Neuronal stem cell (in vitro differentiated cells): ENCODE measurements around the gene MGLL.

Experiments
- DNase-seq: peaks from one replicate; pipeline ENCODE4 v3.0.0-alpha.2; 2013; ENCODE audit warnings: low spot score
- H2AFZ ChIP-seq: one replicate; pipeline ENCODE4 v1.6.1; 2013; ENCODE audit warnings: mild to moderate bottlenecking, low read length, inconsistent platforms
- H2AK5ac ChIP-seq: 2 replicates; pipeline ENCODE4 v1.6.1; 2013; ENCODE audit warnings: low read depth, mild to moderate bottlenecking, inconsistent platforms, low read length, moderate library complexity, mixed read lengths
- H2BK120ac ChIP-seq: 2 replicates; pipeline ENCODE4 v1.6.1; 2013; ENCODE audit warnings: low read depth, mild to moderate bottlenecking, inconsistent platforms, low read length, moderate library complexity, mixed read lengths
- H2BK12ac ChIP-seq: one replicate; pipeline ENCODE4 v1.6.1; 2013; ENCODE audit warnings: low read length, inconsistent platforms
- H2BK15ac ChIP-seq: 2 replicates; pipeline ENCODE4 v1.6.1; 2013; ENCODE audit warnings: mild to moderate bottlenecking, low read length, inconsistent platforms, mixed read lengths
- H2BK5ac ChIP-seq: one replicate; pipeline ENCODE4 v1.6.1; 2013; ENCODE audit warnings: inconsistent platforms, mild to moderate bottlenecking, low read length, moderate library complexity
- H3K14ac ChIP-seq: one replicate; pipeline ENCODE4 v1.6.1; 2013; ENCODE audit warnings: low read length, inconsistent platforms
- H3K18ac ChIP-seq: 2 replicates; pipeline ENCODE4 v1.6.1; 2013; ENCODE audit warnings: low read length, inconsistent platforms
- H3K23ac ChIP-seq: 2 replicates; pipeline ENCODE4 v1.6.1; 2013; ENCODE audit warnings: low read depth, mild to moderate bottlenecking, mixed read lengths, low read length, inconsistent platforms; ENCODE audit not compliant: poor library complexity
- H3K27ac ChIP-seq: replicated peaks from 3 replicates; pipeline ENCODE4 v1.5.1; 2013; ENCODE audit warnings: low read length, inconsistent platforms
- H3K27me3 ChIP-seq, 3 experiments: 2 replicates each; pipeline ENCODE4 v1.6.1; 2013; ENCODE audit warnings: low read length in 3 of 3, mild to moderate bottlenecking in 2 of 3, inconsistent platforms in 1 of 3, low read depth in 1 of 3, mixed read lengths in 1 of 3, moderate library complexity in 1 of 3; ENCODE audit not compliant: control insufficient read depth in 3 of 3, insufficient read depth in 3 of 3
- H3K36me3 ChIP-seq, 2 donors: replicated peaks in 1 of 2; 2 replicates each; pipeline ENCODE4 v1.6.1; 2013; ENCODE audit warnings: low read length in 2 of 2; ENCODE audit not compliant: control insufficient read depth in 2 of 2, insufficient read depth in 2 of 2
- H3K4ac ChIP-seq: 2 replicates; pipeline ENCODE4 v1.6.1; 2013; ENCODE audit warnings: inconsistent platforms, mild to moderate bottlenecking, low read length, moderate library complexity
- H3K4me1 ChIP-seq, 2 donors: 1 replicate in 1 of 2; 2 replicates in 1 of 2; pipeline ENCODE4 v1.6.1; 2013; ENCODE audit warnings: low read length in 2 of 2, low read depth in 1 of 2; ENCODE audit not compliant: control insufficient read depth in 2 of 2, insufficient read depth in 1 of 2
- H3K4me2 ChIP-seq: one replicate; pipeline ENCODE4 v1.6.1; 2013; ENCODE audit warnings: mild to moderate bottlenecking, low read length, inconsistent platforms; ENCODE audit not compliant: insufficient read depth, poor library complexity, severe bottlenecking
- H3K4me3 ChIP-seq, 2 donors: 2 replicates each; pipeline ENCODE4 v1.5.1; 2013; ENCODE audit warnings: low read length in 2 of 2, mild to moderate bottlenecking in 2 of 2, inconsistent platforms in 1 of 2, moderate library complexity in 1 of 2
- H3K79me1 ChIP-seq: one replicate; pipeline ENCODE4 v1.6.1; 2013; ENCODE audit warnings: low read depth, mild to moderate bottlenecking, inconsistent platforms, low read length, moderate library complexity
- H3K9ac ChIP-seq: one replicate; pipeline ENCODE4 v1.6.1; 2013; ENCODE audit warnings: mild to moderate bottlenecking, low read depth, low read length, inconsistent platforms; ENCODE audit not compliant: poor library complexity
- H3K9me3 ChIP-seq, 2 donors: replicated peaks in 1 of 2; 2 replicates each; pipeline versions ENCODE3 to v1.6.1; 2013; ENCODE audit warnings: low read length in 2 of 2, mild to moderate bottlenecking in 2 of 2, inconsistent platforms in 1 of 2, low read depth in 1 of 2, mixed read lengths in 1 of 2, moderate library complexity in 1 of 2; ENCODE audit not compliant: control insufficient read depth in 2 of 2, insufficient read depth in 1 of 2
- H4K8ac ChIP-seq: one replicate; pipeline ENCODE4 v1.6.1; 2013; ENCODE audit warnings: low read depth, mild to moderate bottlenecking, inconsistent platforms, low read length, moderate library complexity
- H4K91ac ChIP-seq: one replicate; pipeline ENCODE4 v1.6.1; 2013; ENCODE audit warnings: low read length, low read depth, mild to moderate bottlenecking, inconsistent platforms; ENCODE audit not compliant: poor library complexity
- WGBS, 2 donors: extraction: QIAGEN DNeasy Blood & Tissue Kit; methylation state at CpG; one replicate each; pipeline ENCODE4 v1.1.7; 2013; ENCODE audit warnings: missing lambda C conversion rate in 2 of 2, mixed read lengths in 1 of 2; ENCODE audit not compliant: insufficient read length in 2 of 2, insufficient replicate concordance in 1 of 2; ENCODE audit errors: extremely low coverage in 2 of 2; 5-methylcytosine and 5-hydroxymethylcytosine counted together

Gene MGLL

DNA sequence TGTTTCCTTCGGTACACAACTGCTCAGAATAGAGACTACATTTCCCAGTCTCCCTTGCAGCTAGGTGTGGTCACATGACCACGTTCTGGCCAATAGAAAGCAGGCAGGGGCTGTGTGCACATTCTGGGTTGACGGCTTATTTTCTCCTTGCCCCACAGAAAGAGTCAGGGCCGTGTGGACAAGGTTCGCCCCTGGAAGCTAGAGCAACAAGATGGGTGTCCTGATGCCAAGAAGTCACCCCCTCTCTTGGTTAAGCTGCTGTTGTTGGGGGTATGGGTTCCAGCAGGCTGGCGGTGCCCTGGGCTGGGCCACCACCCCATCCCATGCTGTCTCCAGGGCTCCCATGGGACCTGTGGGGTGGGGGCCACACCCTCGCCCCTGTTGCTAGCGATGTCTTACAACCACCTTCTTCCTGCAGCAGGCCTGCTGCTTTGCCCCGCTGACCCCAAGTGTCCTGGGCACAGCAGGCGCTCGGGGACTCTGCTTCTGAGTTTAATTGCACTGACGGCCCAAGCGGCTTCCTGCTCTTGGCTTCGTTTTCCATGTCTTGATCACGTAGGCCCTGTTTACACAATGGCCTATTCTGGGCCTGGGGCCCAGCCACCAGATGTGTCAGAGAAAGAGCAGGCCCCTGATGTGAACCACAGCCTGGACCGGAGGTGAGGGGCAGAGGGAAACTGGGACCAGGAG lies 124.6 kb downstream of the MGLL start:
- no peak overlapping the region for H4K91ac ChIP-seq
- peak overlapping the region; percentile 93 for H2AFZ ChIP-seq
- peaks cover 0 to 5% (median 0%) of the 10 kb centered on the region in 3 experiments for H3K27me3 ChIP-seq
- no peak overlapping the region for H2BK120ac ChIP-seq
- no peak overlapping the region for H3K9ac ChIP-seq
- H3K36me3 ChIP-seq, result no peaks in the 10 kb centered on the region
- no peak overlapping the region for H3K23ac ChIP-seq
- H2BK15ac ChIP-seq, result peak overlapping the region; percentile 6
- H3K27ac ChIP-seq, result no peak overlapping the region
- no peak overlapping the region for H2AK5ac ChIP-seq
- H3K18ac ChIP-seq, result peak overlapping the region; percentile 88
- peaks cover 3 to 11% of the 10 kb centered on the region in 2 donors for H3K4me1 ChIP-seq
- H2BK12ac ChIP-seq, result peak overlapping the region; percentile 30
- no peaks in the 10 kb centered on the region for H3K79me1 ChIP-seq
- H3K4me2 ChIP-seq, result peak overlapping the region; percentile 57
- WGBS, 2 donors, result no CpG with 5 or more reads among the region's 16 CpGs
- H3K4ac ChIP-seq, result no peak overlapping the region
- H3K14ac ChIP-seq, result no peak overlapping the region
- no peaks in the 10 kb centered on the region for H3K9me3 ChIP-seq
- H4K8ac ChIP-seq, result peak overlapping the region; percentile 20
- H2BK5ac ChIP-seq, result peak overlapping the region; percentile 1
- DNase-seq, result peak; percentile 47
- H3K4me3 ChIP-seq, result peak overlapping the region; percentile 21 to 35

DNA sequence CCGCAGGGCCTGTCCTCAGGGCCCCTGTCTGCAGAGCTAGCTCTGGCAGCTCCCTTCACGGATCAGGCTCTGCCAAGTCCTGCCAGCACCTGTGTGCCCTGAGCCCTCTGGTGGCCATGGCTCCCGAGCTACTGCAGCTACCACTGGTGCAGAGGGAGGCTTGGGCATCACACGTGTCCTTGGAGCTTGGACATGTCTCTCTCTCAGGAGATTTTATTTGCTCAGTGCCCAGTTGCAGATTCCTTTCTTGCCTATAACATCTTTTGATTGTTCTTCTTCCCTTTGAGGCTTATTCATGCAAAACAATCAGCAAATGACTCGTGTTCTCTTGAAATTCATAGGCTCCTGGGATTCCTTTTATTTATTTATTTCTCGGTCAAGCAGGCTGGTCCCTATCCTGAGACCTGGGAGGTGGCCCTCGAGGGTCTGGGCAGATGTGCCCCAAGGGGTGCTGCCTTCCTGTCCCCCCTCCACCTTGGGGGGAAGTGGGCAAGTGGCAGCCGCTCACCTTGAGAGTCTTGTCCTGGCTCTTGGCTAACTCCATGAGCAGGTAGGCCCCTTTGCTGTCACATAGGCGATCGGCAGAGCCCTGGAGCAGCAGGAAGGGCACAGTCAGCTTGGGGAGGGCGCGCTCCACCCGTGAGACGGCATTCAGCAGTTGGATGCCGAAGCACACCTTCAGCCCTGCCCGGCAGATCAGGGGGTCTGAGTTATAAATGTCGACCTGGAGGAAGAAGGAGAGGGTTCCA lies 127.7 kb downstream of the MGLL start:
- no peak for DNase-seq
- no peak overlapping the region for H3K4me3 ChIP-seq
- H3K27ac ChIP-seq, result no peak overlapping the region
- H2AFZ ChIP-seq, result no peak overlapping the region
- H2BK15ac ChIP-seq, result no peak overlapping the region
- no peak overlapping the region for H4K8ac ChIP-seq
- peak overlapping the region; percentile 56 for H3K18ac ChIP-seq
- H3K27me3 ChIP-seq, result peaks cover 0 to 5% (median 0%) of the 10 kb centered on the region in 3 experiments
- H3K4me2 ChIP-seq, result no peak overlapping the region
- no peak overlapping the region for H3K14ac ChIP-seq
- no peaks in the 10 kb centered on the region for H3K79me1 ChIP-seq
- peaks cover 6 to 20% of the 10 kb centered on the region in 2 donors for H3K4me1 ChIP-seq
- no peak overlapping the region for H3K4ac ChIP-seq
- no peaks in the 10 kb centered on the region for H3K9me3 ChIP-seq
- H4K91ac ChIP-seq, result no peak overlapping the region
- no peak overlapping the region for H3K23ac ChIP-seq
- H2BK12ac ChIP-seq, result peak overlapping the region; percentile 68
- no CpG with 5 or more reads among the region's 17 CpGs for WGBS, 2 donors
- H3K36me3 ChIP-seq, result no peaks in the 10 kb centered on the region
- peak overlapping the region; percentile 88 for H2BK120ac ChIP-seq
- H2BK5ac ChIP-seq, result peak overlapping the region; percentile 62
- H3K9ac ChIP-seq, result no peak overlapping the region
- peak overlapping the region; percentile 58 for H2AK5ac ChIP-seq

DNA sequence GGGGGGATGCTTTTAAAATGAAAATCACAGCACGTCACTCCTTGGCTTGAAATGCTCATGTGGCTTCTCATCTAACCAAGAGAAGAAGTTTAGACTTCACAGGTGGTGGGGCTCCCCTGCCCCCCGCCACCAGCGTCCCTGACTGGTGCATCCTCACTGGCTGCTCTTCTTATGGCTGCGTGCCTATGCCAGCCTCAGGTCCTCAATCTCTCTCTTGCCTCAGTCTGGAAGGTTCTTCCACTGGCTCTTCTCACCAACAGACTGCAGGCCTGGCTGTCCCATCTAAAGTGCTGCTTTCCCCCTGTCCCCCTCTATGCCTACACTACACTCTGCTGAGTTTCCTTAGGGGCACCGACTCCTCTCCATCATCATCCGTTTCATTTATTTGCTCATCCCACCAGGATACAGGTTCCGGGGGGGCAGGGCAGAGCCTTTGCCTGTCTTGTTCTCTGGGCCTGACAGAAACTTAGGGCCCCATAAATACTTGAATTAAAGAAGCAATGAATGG lies 128.9 kb downstream of the MGLL start:
- Histone ChIP-seq H3K4me3 (no peak overlapping the region), H2BK15ac (no peak overlapping the region), H3K23ac (no peak overlapping the region), H3K4ac (no peak overlapping the region), H3K27me3 (peaks cover 0 to 13% (median 0%) of the 10 kb centered on the region in 3 experiments), H2BK12ac (no peak overlapping the region), H3K9ac (peak overlapping the region; percentile 75), H3K18ac (no peak overlapping the region), H2AFZ (no peak overlapping the region), H4K91ac (no peak overlapping the region), H4K8ac (no peak overlapping the region), H2BK120ac (no peak overlapping the region), H3K27ac (no peak overlapping the region), H2BK5ac (peak overlapping the region; percentile 72), H3K9me3 (no peaks in the 10 kb centered on the region), H3K36me3 (no peaks in the 10 kb centered on the region), H3K4me2 (no peak overlapping the region), H3K79me1 (no peaks in the 10 kb centered on the region), H2AK5ac (no peak overlapping the region), H3K4me1 (peaks cover 6 to 32% of the 10 kb centered on the region in 2 donors), H3K14ac (no peak overlapping the region)
- no peak for DNase-seq
- no CpG with 5 or more reads among the region's 7 CpGs for WGBS, 2 donors
